NCI-H1092 (cell line): Measurements from ENCODE around the gene GPR65.

Experiments used
- DNase-seq: peaks from one replicate; lab custom pipeline; 2025; lab: John Stamatoyannopoulos, UW

The GPR65 gene

DNA sequence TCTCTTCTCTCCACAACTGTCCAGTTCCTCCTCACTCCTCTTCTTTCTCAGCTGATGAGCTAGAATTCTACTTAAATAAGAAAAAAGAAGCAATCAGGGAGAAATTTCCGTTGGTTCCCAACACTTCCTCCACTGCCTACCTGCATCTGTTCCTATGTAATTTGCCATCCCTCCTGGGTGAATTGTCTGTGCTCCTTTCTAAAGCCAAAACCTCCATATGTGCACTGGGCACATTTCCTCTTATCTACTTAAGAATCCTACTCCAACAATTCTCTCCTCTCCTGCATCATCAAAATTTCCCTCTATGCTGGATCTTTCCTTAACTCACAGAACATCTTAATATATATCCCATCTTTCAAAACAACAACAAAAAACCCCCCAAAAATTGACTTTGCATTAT is 35.2 kb downstream of the GPR65 start:
- no peak for DNase-seq

DNA sequence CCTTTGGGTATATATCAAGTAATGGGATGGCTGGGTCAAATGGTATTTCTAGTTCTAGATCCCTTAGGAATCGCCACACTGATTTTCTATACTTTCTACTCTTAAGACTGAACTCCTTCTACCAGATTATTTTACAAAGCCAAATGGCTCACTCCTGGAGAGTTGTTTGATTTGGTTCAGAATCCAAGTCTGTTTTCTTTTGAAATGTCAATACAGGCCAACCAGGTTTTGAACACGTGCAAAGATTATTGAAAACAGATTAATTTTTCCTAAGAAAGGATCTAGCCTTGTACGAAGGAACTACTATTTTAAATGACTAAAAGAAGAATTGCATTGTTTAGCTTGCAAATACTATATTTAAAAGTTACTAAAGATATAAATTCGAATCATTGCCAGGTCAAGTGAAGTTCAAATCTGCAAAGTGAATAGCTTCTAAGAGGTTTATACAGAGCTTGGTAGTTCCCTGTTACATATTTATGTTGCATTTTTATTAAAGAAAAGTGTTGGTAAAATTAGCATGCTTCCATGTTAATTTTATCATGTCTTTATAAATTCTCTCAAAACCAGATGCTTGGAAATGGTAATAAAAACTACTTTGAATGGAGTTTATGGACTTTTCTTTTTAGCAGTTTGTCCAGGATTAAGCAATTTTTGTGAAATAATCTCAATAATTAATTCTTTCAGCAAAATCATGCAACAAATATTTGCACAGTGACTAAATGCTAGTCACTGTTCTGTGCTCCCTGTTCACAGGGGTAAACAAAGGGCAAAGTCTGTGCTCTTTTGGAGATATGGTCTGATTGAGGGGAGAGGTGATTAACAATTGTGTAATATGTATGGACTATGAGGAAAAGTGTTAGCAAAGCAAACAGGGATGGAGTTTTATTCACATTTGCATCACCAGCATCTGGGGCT is 38.9 kb downstream of the GPR65 start:
- no peak for DNase-seq

DNA sequence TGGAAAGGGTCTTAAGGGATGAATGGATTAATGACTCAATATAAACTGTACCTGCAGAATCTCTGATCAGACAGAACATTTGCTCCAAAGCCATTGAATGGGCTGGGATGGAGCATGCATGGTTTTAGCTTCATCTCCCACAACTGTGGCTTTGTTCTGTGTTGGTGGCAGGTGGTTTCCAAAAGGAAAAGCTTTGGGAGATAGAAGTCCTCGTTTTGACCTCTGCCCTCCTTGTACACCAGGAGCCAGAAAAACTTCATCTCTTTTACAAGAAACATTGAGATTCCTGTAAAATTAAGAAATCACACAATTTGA is 39.5 kb downstream of the GPR65 start:
- no peak for DNase-seq

GRCh38 chr14:88044776-88045446 is 40.0 kb downstream of the GPR65 start:
- no peak for DNase-seq

GRCh38 chr14:88045705-88046104 is 40.8 kb downstream of the GPR65 start:
- DNase-seq = no peak

- DNase-seq = no peak
Observed at GRCh38 chr14:88048351-88048750, 43.4 kb downstream of the GPR65 start.

- no peak for DNase-seq
Observed at GRCh38 chr14:88049266-88049665, 44.3 kb downstream of the GPR65 start.

- no peak for DNase-seq
Observed at GRCh38 chr14:88049936-88050335, 45.0 kb downstream of the GPR65 start.

GRCh38 chr14:88060576-88060975 is 55.6 kb downstream of the GPR65 start:
- DNase-seq = no peak

DNA sequence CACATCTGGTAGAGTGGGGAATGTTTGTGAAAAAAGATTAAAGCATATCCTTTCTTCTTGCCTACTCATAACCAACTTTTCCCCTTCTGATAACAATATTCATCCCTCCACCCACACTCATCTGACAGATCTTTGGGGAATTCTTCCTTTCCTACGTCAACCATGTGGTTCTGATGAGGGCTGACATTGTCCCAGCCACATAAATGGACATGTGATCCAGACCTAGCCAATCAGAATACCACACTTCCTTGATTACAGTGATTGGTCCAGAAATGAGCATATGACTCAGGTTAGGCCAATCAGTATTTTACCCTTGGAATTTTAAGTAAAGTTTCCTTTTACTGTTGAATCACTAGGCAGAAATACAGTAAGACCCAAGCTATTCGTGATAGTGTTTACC is 58.9 kb downstream of the GPR65 start:
- no peak for DNase-seq
